ENCODE measurements around the gene ST3GAL3. TPM values are rescaled to one million over a fixed set of nuclear protein-coding genes. Genes with fewer than 3 reads are reported as not detected.

The ST3GAL3 gene
- polyA plus RNA-seq, 2 of the 4 experiments (the other 2 are of a cell fraction): 2.5 to 4.0 TPM

- TF ChIP-seq RNF2 (IDR thresholded peaks at IDR 0.05; ENCODE audit: borderline replicate concordance, low read depth) (no peak), EP300 (IDR thresholded peaks at IDR 0.05) (no peak), HOXB5 (CRISPR knock-in tag; IDR thresholded peaks at IDR 0.05) (no peak)
- TF ChIP-seq, protein P1, sequence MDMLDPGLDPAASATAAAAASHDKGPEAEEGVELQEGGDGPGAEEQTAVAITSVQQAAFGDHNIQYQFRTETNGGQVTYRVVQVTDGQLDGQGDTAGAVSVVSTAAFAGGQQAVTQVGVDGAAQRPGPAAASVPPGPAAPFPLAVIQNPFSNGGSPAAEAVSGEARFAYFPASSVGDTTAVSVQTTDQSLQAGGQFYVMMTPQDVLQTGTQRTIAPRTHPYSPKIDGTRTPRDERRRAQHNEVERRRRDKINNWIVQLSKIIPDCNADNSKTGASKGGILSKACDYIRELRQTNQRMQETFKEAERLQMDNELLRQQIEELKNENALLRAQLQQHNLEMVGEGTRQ (IDR thresholded peaks at IDR 0.05): no peak
Observed at GRCh38 chr1:43871181-43871910, 164.0 kb downstream of the ST3GAL3 start (continued).

DNA sequence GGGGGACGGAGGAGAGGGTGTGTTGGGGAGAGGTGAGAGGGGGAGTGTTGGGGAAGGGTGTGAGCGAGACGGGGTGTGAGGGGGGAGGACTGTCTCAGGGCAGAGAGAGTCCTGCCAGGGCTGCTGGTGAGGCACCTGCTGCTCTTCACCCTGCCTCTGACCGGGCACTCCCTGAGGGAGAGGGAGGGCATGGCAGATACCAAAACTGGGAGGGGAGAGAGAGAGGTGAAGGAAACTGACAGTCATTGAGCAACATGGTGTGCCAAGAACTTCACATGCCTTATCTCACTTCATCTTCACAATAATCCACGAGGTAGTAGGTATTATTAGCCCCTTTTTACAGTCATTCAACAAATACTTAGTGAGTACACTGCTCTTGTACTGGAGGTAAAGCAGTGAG lies 164.9 kb downstream of the ST3GAL3 start:
- ChIA-PET CTCF (no interaction called here), POLR2A (no interaction called here)
- 55% methylated on average over 2 of the region's 5 CpGs for WGBS (ENCODE audit: missing lambda C conversion rate)
- no peaks in the 10 kb centered on the region for H3K4me1 ChIP-seq
- no peak for DNase-seq (ENCODE audit: low read depth in 1 of 2, low spot score in 1 of 2)
- no peak overlapping the region for H3K4me3 ChIP-seq
- no peak for ATAC-seq
- H3K9me3 ChIP-seq: no peaks in the 10 kb centered on the region
- TF ChIP-seq, protein P1 (IDR thresholded peaks at IDR 0.05): no peak
- TF ChIP-seq MYC (IDR thresholded peaks at IDR 0.05; ENCODE audit: borderline replicate concordance, low read length) (no peak), MAFK (IDR thresholded peaks at IDR 0.05; ENCODE audit: partially characterized antibody) (no peak), JUNB (IDR thresholded peaks at IDR 0.05) (no peak), GATA3 (IDR thresholded peaks at IDR 0.05; ENCODE audit: borderline replicate concordance) (no peak), FOSL2 (IDR thresholded peaks at IDR 0.05) (no peak), FOSL2 (CRISPR knock-in tag; IDR thresholded peaks at IDR 0.05) (no peak)
- TF ChIP-seq, protein P2, sequence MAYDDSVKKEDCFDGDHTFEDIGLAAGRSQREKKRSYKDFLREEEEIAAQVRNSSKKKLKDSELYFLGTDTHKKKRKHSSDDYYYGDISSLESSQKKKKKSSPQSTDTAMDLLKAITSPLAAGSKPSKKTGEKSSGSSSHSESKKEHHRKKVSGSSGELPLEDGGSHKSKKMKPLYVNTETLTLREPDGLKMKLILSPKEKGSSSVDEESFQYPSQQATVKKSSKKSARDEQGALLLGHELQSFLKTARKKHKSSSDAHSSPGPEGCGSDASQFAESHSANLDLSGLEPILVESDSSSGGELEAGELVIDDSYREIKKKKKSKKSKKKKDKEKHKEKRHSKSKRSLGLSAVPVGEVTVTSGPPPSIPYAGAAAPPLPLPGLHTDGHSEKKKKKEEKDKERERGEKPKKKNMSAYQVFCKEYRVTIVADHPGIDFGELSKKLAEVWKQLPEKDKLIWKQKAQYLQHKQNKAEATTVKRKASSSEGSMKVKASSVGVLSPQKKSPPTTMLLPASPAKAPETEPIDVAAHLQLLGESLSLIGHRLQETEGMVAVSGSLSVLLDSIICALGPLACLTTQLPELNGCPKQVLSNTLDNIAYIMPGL (CRISPR knock-in tag; IDR thresholded peaks at IDR 0.05; ENCODE audit: borderline replicate concordance): no peak
- H3K4me2 ChIP-seq: no peak overlapping the region
- no peak overlapping the region for H3K27ac ChIP-seq
- FAIRE-seq: no peak

GRCh38 chr1:43873851-43874250 lies 166.5 kb downstream of the ST3GAL3 start:
- POLR2A ChIA-PET: no interaction called here
- no peak for FAIRE-seq
- H3K27ac ChIP-seq: no peak overlapping the region
- TF ChIP-seq FOSL2 (IDR thresholded peaks at IDR 0.05): no peak
- no peak for TF ChIP-seq FOSL2 (CRISPR knock-in tag; IDR thresholded peaks at IDR 0.05)
- TF ChIP-seq RFX5 (IDR thresholded peaks at IDR 0.05): no peak
- TF ChIP-seq, protein P1 (IDR thresholded peaks at IDR 0.05): no peak
- TF ChIP-seq, protein P3, sequence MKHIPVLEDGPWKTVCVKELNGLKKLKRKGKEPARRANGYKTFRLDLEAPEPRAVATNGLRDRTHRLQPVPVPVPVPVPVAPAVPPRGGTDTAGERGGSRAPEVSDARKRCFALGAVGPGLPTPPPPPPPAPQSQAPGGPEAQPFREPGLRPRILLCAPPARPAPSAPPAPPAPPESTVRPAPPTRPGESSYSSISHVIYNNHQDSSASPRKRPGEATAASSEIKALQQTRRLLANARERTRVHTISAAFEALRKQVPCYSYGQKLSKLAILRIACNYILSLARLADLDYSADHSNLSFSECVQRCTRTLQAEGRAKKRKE (CRISPR knock-in tag; IDR thresholded peaks at IDR 0.05; ENCODE audit: low read depth): no peak
- TF ChIP-seq, protein P4, sequence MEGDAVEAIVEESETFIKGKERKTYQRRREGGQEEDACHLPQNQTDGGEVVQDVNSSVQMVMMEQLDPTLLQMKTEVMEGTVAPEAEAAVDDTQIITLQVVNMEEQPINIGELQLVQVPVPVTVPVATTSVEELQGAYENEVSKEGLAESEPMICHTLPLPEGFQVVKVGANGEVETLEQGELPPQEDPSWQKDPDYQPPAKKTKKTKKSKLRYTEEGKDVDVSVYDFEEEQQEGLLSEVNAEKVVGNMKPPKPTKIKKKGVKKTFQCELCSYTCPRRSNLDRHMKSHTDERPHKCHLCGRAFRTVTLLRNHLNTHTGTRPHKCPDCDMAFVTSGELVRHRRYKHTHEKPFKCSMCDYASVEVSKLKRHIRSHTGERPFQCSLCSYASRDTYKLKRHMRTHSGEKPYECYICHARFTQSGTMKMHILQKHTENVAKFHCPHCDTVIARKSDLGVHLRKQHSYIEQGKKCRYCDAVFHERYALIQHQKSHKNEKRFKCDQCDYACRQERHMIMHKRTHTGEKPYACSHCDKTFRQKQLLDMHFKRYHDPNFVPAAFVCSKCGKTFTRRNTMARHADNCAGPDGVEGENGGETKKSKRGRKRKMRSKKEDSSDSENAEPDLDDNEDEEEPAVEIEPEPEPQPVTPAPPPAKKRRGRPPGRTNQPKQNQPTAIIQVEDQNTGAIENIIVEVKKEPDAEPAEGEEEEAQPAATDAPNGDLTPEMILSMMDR (IDR thresholded peaks at IDR 0.05): no peak
- no peak for TF ChIP-seq HDAC2 (IDR thresholded peaks at IDR 0.05)
- no peak for TF ChIP-seq HOXB5 (CRISPR knock-in tag; IDR thresholded peaks at IDR 0.05)
- TF ChIP-seq CEBPB (IDR thresholded peaks at IDR 0.05): no peak
- TF ChIP-seq ZSCAN20 (CRISPR knock-in tag; IDR thresholded peaks at IDR 0.05): no peak
- no peak for TF ChIP-seq RARB (CRISPR knock-in tag; IDR thresholded peaks at IDR 0.05)
- CTCF ChIA-PET: no interaction called here
- no peak for DNase-seq (ENCODE audit: low read depth in 1 of 2, low spot score in 1 of 2)
- no peak for ATAC-seq
- H3K4me3 ChIP-seq: no peak overlapping the region
- no peaks in the 10 kb centered on the region for H3K9me3 ChIP-seq
- no peaks in the 10 kb centered on the region for H3K4me1 ChIP-seq
- no peak overlapping the region for H3K4me2 ChIP-seq
